HFFc6 (cell line): ENCODE data around the gene PRKAG2. TPM values are rescaled to one million over a fixed set of nuclear protein-coding genes. Genes with fewer than 3 reads are reported as not detected.

Experiments
- DNase-seq: peaks from one replicate; pipeline ENCODE4 v3.0.0-alpha.2; 2018
- H3K27ac Mint-ChIP-seq: 2 replicates; pipeline ENCODE4 v1.8.0; 2020; ENCODE audit warnings: mild to moderate bottlenecking, mixed read lengths
- H3K27me3 Mint-ChIP-seq: 2 replicates; pipeline ENCODE4 v1.8.0; 2021; ENCODE audit warnings: mild to moderate bottlenecking, moderate library complexity, mixed read lengths; ENCODE audit not compliant: insufficient read depth
- H3K36me3 Mint-ChIP-seq: 2 replicates; pipeline ENCODE4 v1.8.0; 2021; ENCODE audit warnings: low read depth, mixed read lengths
- H3K4me1 Mint-ChIP-seq: 2 replicates; pipeline ENCODE4 v1.8.0; 2020; ENCODE audit warnings: low read depth, mixed read lengths
- H3K4me3 Mint-ChIP-seq: 2 replicates; pipeline ENCODE4 v1.8.0; 2020; ENCODE audit warnings: mild to moderate bottlenecking, moderate library complexity, mixed read lengths
- H3K9me3 Mint-ChIP-seq: 2 replicates; pipeline ENCODE4 v1.8.0; 2020; ENCODE audit warnings: mild to moderate bottlenecking, mixed read lengths
- CTCF ChIP-seq: fragments of 200-600 bp; sonication (generic); IDR thresholded peaks from 2 replicates; pipeline ENCODE4 v1.5.0; 2021; ENCODE audit warnings: antibody characterized with exemption, mild to moderate bottlenecking
- total RNA-seq, 6 experiments: library from RNA; stranded (reverse); fragmentation: NEBNext Ultra II Directional; extraction: Animal tissue kit (Norgen Biotek cat#: 25700); gene quantifications; 2 replicates in 1 of 6; 3 replicates in 5 of 6; pipeline ENCODE4 v1.2.3, GENCODE V29; 2021

Gene PRKAG2
- total RNA-seq, 6 experiments from 2014 or later, result 15.1 to 19.2 (median 18.4) TPM

- H3K4me1 Mint-ChIP-seq, result peaks cover 23% of the 10 kb centered on the region
- no peak for DNase-seq
- no peak for TF ChIP-seq CTCF
- no peak overlapping the region for H3K27ac Mint-ChIP-seq
- H3K27me3 Mint-ChIP-seq, result no peaks in the 10 kb centered on the region; the same call in none of the 2 replicates
- H3K36me3 Mint-ChIP-seq, result peaks cover 10% of the 10 kb centered on the region; the same call in 1 of the 2 replicates
- no peak overlapping the region for H3K4me3 Mint-ChIP-seq
- no peaks in the 10 kb centered on the region for H3K9me3 Mint-ChIP-seq
These were observed 255.0 kb downstream of the PRKAG2 start for GRCh38 chr7:151621961-151622360.

DNA sequence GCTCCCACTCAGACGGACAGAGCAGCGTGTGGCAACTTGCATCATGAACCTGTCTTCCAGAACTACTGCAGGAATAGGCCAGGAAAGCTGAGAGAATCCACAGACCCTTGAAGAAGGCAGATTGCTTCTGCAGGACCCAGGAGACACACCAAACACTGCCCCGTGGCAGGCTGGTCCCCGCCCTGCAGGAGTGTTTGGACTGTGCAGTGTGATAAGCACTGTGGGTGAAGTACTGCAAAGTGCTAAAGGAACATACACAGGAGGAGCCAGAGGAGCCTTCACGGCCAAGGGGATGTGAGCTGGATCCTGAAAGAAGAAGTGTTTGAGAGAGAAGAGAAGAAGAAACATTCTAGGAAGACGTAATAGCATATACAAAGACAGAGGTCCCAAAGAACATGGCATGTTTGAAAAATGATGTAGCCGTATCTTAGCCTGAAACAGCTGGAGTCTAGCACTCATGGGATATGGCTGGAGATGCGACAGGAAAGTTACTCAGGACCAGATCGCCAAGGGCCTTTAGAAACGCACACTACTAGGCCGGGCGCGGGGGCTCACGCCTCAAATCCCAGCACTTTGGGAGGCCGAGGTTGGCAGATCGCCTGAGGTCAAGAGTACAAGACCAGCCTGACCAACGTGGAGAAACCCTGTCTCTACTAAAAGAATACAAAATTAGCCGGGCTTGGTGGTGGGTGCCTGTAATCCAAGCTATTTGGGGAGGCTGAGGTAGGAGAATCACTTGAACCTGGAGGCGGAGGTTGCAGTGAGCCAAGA, 260.3 kb downstream of the PRKAG2 start:
- H3K36me3 Mint-ChIP-seq, result peaks cover under 1% of the 10 kb centered on the region; the same call in 1 of the 2 replicates
- no peak for TF ChIP-seq CTCF
- H3K9me3 Mint-ChIP-seq, result no peaks in the 10 kb centered on the region
- peaks cover under 1% of the 10 kb centered on the region; the same call in 1 of the 2 replicates for H3K4me1 Mint-ChIP-seq
- no peak for DNase-seq
- H3K4me3 Mint-ChIP-seq, result no peak overlapping the region
- H3K27ac Mint-ChIP-seq, result no peak overlapping the region
- H3K27me3 Mint-ChIP-seq, result no peaks in the 10 kb centered on the region

DNA sequence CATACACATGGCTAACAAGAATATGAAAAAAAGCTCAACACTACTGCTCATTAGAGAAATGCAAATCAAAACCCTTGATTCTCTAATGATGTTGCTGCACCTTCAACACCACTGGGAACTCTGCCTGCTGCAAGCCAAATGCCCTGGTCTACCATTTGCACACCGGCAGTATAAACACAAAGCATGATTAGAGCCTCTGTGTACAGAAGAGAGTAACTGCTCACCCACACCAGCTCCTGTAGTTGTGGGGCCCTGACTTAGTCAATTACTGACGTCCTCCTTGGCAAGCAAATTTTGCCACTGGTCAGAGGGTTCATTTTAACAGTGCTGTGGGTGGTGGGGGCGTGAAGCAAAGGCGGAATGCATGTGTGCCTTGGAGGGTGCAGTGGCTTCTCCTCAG, 261.1 kb downstream of the PRKAG2 start:
- no peak for TF ChIP-seq CTCF
- Mint-ChIP-seq H3K4me1 (no peaks in the 10 kb centered on the region), H3K4me3 (no peak overlapping the region)

GRCh38 chr7:151615058-151615457, 261.9 kb downstream of the PRKAG2 start:
- TF ChIP-seq CTCF, result no peak
- no peak for DNase-seq
- Mint-ChIP-seq H3K36me3 (no peaks in the 10 kb centered on the region; the same call in 1 of the 2 replicates), H3K4me3 (no peak overlapping the region), H3K4me1 (no peaks in the 10 kb centered on the region), H3K9me3 (no peaks in the 10 kb centered on the region), H3K27me3 (no peaks in the 10 kb centered on the region; the same call in 1 of the 2 replicates), H3K27ac (no peak overlapping the region)

More for the DNA sequence above, 261.1 kb downstream of the PRKAG2 start:
- Mint-ChIP-seq H3K27ac (no peak overlapping the region), H3K36me3 (no peaks in the 10 kb centered on the region; the same call in 1 of the 2 replicates), H3K9me3 (no peaks in the 10 kb centered on the region), H3K27me3 (no peaks in the 10 kb centered on the region)
- DNase-seq, result no peak

DNA sequence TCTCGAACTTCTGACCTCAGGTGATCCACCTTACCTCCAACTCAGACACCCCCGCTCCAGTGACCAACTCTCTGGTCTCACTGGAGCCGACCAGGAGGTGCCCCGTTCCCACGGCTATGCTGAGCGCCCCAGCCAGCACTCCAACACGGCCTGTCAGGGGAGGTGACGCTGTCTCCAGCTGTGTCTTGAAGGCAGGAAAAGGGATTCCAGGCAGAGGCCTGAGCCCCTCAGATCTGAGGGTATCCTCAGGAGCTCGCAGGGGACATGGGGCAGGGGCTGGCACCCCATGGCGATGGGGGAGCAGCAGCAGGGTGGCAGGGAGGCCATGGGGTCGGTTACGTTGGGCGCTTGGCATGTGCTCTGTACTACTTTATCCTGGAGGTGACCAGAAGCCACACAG, 262.9 kb downstream of the PRKAG2 start:
- no peak for TF ChIP-seq CTCF
- H3K4me1 Mint-ChIP-seq, result no peaks in the 10 kb centered on the region
- peaks cover 3% of the 10 kb centered on the region; the same call in 1 of the 2 replicates for H3K27me3 Mint-ChIP-seq
- H3K27ac Mint-ChIP-seq, result no peak overlapping the region
- no peak overlapping the region for H3K4me3 Mint-ChIP-seq
- no peaks in the 10 kb centered on the region for H3K9me3 Mint-ChIP-seq
- H3K36me3 Mint-ChIP-seq, result no peaks in the 10 kb centered on the region; the same call in 1 of the 2 replicates
- no peak for DNase-seq
